Measurements from ENCODE around the gene PLTP. TPM values are rescaled to one million over a fixed set of nuclear protein-coding genes. Genes with fewer than 3 reads are reported as not detected.

Gene PLTP
- total and polyA plus RNA-seq, 2 of the 13 experiments (the other 11 are each of a cell fraction or from before 2014, with no cell fraction given) = 16.9 to 28.6 TPM

DNA sequence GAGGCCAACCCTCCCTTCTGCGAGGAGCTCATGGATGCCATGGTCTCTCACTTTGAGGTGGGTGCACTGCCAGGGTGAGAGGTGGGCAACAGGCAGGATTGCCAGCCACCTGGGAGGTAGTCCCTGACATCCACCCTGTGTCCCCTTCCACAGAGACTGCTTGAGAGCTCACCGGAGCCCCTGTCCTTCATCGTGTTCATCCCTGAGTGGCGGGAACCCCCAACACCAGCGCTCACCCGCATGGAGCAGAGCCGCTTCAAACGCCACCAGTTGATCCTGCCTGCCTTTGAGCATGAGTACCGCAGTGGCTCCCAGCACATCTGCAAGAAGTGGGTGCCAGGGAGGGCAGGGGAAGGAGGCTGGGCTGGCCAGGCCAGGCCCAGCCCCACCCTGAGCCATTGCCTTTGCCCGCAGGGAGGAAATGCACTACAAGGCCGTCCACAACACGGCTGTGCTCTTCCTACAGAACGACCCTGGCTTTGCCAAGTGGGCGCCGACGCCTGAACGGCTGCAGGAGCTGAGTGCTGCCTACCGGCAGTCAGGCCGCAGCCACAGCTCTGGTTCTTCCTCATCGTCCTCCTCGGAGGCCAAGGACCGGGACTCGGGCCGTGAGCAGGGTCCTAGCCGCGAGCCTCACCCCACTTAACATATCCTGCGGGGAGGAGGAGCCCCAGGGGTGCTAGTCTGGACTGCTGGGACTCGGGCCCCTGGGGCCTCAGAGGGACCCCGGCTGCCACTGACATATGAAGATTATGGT lies 35.3 kb upstream of the PLTP start (continued):
- TF ChIP-seq, protein P1, sequence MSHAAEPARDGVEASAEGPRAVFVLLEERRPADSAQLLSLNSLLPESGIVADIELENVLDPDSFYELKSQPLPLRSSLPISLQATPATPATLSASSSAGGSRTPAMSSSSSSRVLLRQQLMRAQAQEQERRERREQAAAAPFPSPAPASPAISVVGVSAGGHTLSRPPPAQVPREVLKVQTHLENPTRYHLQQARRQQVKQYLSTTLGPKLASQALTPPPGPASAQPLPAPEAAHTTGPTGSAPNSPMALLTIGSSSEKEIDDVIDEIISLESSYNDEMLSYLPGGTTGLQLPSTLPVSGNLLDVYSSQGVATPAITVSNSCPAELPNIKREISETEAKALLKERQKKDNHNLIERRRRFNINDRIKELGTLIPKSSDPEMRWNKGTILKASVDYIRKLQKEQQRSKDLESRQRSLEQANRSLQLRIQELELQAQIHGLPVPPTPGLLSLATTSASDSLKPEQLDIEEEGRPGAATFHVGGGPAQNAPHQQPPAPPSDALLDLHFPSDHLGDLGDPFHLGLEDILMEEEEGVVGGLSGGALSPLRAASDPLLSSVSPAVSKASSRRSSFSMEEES (CRISPR knock-in tag; IDR thresholded peaks at IDR 0.05) = no peak
- TF ChIP-seq GPN1 (CRISPR knock-in tag; IDR thresholded peaks at IDR 0.05; ENCODE audit: borderline replicate concordance) = no peak
- no peak for TF ChIP-seq ZNF550 (CRISPR knock-in tag; IDR thresholded peaks at IDR 0.05; ENCODE audit: borderline replicate concordance)
- TF ChIP-seq FOXA1 (IDR thresholded peaks at IDR 0.05) = no peak
- TF ChIP-seq FOXA1 (CRISPR knock-in tag; IDR thresholded peaks at IDR 0.05) = no peak
- no peak; the same call in 1 of the 2 replicates for TF ChIP-seq ZC3H4 (CRISPR knock-in tag; IDR thresholded peaks at IDR 0.05; ENCODE audit: borderline replicate concordance)
- TF ChIP-seq RBFOX2 (IDR thresholded peaks at IDR 0.05; ENCODE audit: low read depth, low read length) = peak; percentile 74
- TF ChIP-seq CREM (IDR thresholded peaks at IDR 0.05) = no peak
- TF ChIP-seq CREM (CRISPR knock-in tag; IDR thresholded peaks at IDR 0.05) = 0 out of 2 replicates have a peak, but pooled peaks have one; percentile 9
- TF ChIP-seq, protein P2, sequence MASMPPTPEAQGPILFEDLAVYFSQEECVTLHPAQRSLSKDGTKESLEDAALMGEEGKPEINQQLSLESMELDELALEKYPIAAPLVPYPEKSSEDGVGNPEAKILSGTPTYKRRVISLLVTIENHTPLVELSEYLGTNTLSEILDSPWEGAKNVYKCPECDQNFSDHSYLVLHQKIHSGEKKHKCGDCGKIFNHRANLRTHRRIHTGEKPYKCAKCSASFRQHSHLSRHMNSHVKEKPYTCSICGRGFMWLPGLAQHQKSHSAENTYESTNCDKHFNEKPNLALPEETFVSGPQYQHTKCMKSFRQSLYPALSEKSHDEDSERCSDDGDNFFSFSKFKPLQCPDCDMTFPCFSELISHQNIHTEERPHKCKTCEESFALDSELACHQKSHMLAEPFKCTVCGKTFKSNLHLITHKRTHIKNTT (CRISPR knock-in tag; IDR thresholded peaks at IDR 0.05) = no peak
- no peak for TF ChIP-seq PHF20 (CRISPR knock-in tag; IDR thresholded peaks at IDR 0.05)
- peak; percentile 18 for TF ChIP-seq PTBP1 (IDR thresholded peaks at IDR 0.05; ENCODE audit: low read depth, low read length, poor library complexity, severe bottlenecking)
- TF ChIP-seq ZNF768 (CRISPR knock-in tag; IDR thresholded peaks at IDR 0.05) = peak; percentile 58; the same call in 1 of the 2 replicates
- no peak for TF ChIP-seq REXO4 (CRISPR knock-in tag; IDR thresholded peaks at IDR 0.05; ENCODE audit: borderline replicate concordance)
- TF ChIP-seq TEAD3 (CRISPR knock-in tag; optimal IDR thresholded peaks at IDR 0.05; ENCODE audit: borderline replicate concordance) = peak; percentile 28
- peak; percentile 36; the same call in 1 of the 2 replicates for TF ChIP-seq ZNF552 (CRISPR knock-in tag; IDR thresholded peaks at IDR 0.05; ENCODE audit: borderline replicate concordance)
- TF ChIP-seq EEA1 (CRISPR knock-in tag; IDR thresholded peaks at IDR 0.05; ENCODE audit: borderline replicate concordance) = 0 out of 2 replicates have a peak, but pooled peaks have one; percentile 22
- no peak for TF ChIP-seq ZMYM3 (CRISPR knock-in tag; IDR thresholded peaks at IDR 0.05)
- TF ChIP-seq SIN3B (IDR thresholded peaks at IDR 0.05; ENCODE audit: low read length) = no peak
- TF ChIP-seq SPEN (CRISPR knock-in tag; IDR thresholded peaks at IDR 0.05; ENCODE audit: low read depth) = peak; percentile 11; the same call in 1 of the 2 replicates
- TF ChIP-seq, protein P3, sequence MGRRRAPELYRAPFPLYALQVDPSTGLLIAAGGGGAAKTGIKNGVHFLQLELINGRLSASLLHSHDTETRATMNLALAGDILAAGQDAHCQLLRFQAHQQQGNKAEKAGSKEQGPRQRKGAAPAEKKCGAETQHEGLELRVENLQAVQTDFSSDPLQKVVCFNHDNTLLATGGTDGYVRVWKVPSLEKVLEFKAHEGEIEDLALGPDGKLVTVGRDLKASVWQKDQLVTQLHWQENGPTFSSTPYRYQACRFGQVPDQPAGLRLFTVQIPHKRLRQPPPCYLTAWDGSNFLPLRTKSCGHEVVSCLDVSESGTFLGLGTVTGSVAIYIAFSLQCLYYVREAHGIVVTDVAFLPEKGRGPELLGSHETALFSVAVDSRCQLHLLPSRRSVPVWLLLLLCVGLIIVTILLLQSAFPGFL (CRISPR knock-in tag; IDR thresholded peaks at IDR 0.05) = no peak
- TF ChIP-seq ZNF644 (CRISPR knock-in tag; IDR thresholded peaks at IDR 0.05; ENCODE audit: low read depth) = no peak
- TF ChIP-seq NR3C1 (CRISPR knock-in tag; IDR thresholded peaks at IDR 0.05) = 0 out of 2 replicates have a peak, but pooled peaks have one; percentile 32
- TF ChIP-seq NFRKB (IDR thresholded peaks at IDR 0.05) = no peak
- peak; percentile 90 for TF ChIP-seq AGO2 (optimal IDR thresholded peaks at IDR 0.05; ENCODE audit: low read depth, low read length)

Data from HepG2 (cell line).